Nephron progenitor cell (in vitro differentiated cells): ENCODE measurements around the gene FAM219B.
"Not testable (repeated sequence)": the region's sequence is repeated elsewhere in the genome, so short reads cannot be mapped to it uniquely, and the experiment has no call there.

Experiments used
- DNase-seq: peaks from one replicate; pipeline ENCODE4 v3.0.0; 2021
- H3K27ac Mint-ChIP-seq: 2 replicates; pipeline ENCODE4 v1.8.0; 2021; ENCODE audit warnings: mild to moderate bottlenecking, moderate library complexity, mixed read lengths
- H3K27me3 Mint-ChIP-seq: 2 replicates; pipeline ENCODE4 v1.8.0; 2021; ENCODE audit warnings: mild to moderate bottlenecking, low read depth, mixed read lengths; ENCODE audit not compliant: poor library complexity
- H3K36me3 Mint-ChIP-seq: 2 replicates; pipeline ENCODE4 v1.8.0; 2021; ENCODE audit warnings: low read depth, mixed read lengths
- H3K4me1 Mint-ChIP-seq: 2 replicates; pipeline ENCODE4 v1.8.0; 2021; ENCODE audit warnings: mixed read lengths
- H3K4me3 Mint-ChIP-seq: 2 replicates; pipeline ENCODE4 v1.8.0; 2021; ENCODE audit warnings: mild to moderate bottlenecking, moderate library complexity, mixed read lengths
- H3K9me3 Mint-ChIP-seq: 2 replicates; pipeline ENCODE4 v1.8.0; 2021; ENCODE audit warnings: mild to moderate bottlenecking, moderate library complexity, mixed read lengths
- TF ChIP-seq, protein P1 (sequence below): fragments of 200-600 bp; sonication (generic); IDR thresholded peaks from 2 replicates; pipeline ENCODE4 v1.5.0; 2021; ENCODE audit warnings: antibody characterized with exemption

The FAM219B gene

DNA sequence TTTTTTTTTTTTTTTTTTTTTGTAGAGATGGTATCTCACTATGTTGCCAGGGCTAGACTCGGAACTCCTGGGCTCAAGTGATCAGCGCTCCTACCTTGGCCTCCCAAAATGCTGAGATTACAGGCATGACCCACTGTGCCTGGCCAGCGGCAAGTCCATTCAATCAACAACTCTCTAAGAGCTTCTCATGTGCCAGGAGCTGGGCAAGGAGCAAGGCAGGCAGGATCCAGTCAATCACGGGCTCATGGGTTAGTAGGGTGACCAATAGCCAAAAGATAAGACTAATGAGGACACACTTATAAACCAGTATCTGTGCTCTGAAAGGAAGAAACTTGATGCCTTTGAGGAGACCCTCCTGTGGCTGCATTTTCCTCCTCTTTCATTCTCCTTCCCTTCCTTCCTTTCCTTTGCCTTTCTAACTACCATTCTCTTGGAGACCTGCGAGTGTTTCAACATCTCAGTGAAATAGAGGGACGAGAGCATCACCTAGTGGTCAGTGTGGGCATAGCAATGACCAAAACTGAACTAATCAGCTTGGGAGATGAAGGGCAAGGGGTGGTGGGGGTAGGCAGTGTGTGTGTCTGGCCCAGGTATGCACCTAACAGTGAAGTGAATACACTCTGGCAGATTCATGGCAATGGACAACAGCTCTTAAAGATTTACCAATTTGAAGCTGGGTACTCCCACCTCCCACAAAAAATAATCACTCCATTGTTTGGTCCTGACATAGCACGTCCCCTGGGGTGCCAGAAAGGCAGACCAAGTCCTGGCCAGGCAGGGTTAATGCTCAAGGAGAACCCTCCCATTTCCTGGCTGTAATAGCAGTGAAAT is 43.6 kb upstream of the FAM219B start:
- no peaks in the 10 kb centered on the region for H3K36me3 Mint-ChIP-seq
- H3K27ac Mint-ChIP-seq, result no peak overlapping the region
- peaks cover 14% of the 10 kb centered on the region for H3K4me1 Mint-ChIP-seq
- no peaks in the 10 kb centered on the region for H3K9me3 Mint-ChIP-seq
- no peak overlapping the region for H3K4me3 Mint-ChIP-seq
- H3K27me3 Mint-ChIP-seq, result peaks cover 24% of the 10 kb centered on the region
- peak; percentile 89 for DNase-seq
- TF ChIP-seq, protein P1, sequence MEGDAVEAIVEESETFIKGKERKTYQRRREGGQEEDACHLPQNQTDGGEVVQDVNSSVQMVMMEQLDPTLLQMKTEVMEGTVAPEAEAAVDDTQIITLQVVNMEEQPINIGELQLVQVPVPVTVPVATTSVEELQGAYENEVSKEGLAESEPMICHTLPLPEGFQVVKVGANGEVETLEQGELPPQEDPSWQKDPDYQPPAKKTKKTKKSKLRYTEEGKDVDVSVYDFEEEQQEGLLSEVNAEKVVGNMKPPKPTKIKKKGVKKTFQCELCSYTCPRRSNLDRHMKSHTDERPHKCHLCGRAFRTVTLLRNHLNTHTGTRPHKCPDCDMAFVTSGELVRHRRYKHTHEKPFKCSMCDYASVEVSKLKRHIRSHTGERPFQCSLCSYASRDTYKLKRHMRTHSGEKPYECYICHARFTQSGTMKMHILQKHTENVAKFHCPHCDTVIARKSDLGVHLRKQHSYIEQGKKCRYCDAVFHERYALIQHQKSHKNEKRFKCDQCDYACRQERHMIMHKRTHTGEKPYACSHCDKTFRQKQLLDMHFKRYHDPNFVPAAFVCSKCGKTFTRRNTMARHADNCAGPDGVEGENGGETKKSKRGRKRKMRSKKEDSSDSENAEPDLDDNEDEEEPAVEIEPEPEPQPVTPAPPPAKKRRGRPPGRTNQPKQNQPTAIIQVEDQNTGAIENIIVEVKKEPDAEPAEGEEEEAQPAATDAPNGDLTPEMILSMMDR, result peak; percentile 98

GRCh38 chr15:74937590-74938371 is 31.1 kb upstream of the FAM219B start, which contains the start of gene COX5A:
Gene COX5A (minus strand): TSS chr15:74938073. CDS start chr15:74938014, 59 bp downstream.
- H3K4me3 Mint-ChIP-seq, result peak within 1 kb of the TSS; percentile 93
- peaks cover 9% of the 10 kb centered on the region for H3K36me3 Mint-ChIP-seq
- TF ChIP-seq, protein P1, result no peak
- peaks cover 28% of the 10 kb centered on the region for H3K4me1 Mint-ChIP-seq
- DNase-seq, result peak; percentile 88
- peaks cover 7% of the 10 kb centered on the region for H3K27me3 Mint-ChIP-seq
- H3K9me3 Mint-ChIP-seq, result no peaks in the 10 kb centered on the region
- peak within 1 kb of the TSS; percentile 62 for H3K27ac Mint-ChIP-seq

DNA sequence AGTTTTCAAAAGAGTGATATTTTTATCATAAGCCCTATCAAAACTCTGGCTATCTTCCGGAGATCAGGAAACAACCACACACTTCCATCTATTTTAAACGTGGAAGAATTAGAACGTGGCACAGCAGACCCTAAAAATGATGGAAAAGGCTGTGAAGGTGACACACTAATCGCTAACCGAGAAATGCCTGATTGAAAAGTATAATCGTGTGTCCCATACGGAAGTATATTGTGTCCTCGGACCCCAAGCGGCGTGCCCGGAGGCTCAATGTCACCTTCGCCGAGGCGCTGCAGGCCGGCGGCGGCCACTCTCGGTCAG is 30.6 kb upstream of the FAM219B start:
- Mint-ChIP-seq H3K27ac (peak overlapping the region; percentile 62), H3K4me3 (peak overlapping the region; percentile 93), H3K27me3 (peaks cover 6% of the 10 kb centered on the region), H3K36me3 (peaks cover 13% of the 10 kb centered on the region), H3K9me3 (no peaks in the 10 kb centered on the region), H3K4me1 (peaks cover 28% of the 10 kb centered on the region)
- TF ChIP-seq, protein P1, result no peak
- no peak for DNase-seq

DNA sequence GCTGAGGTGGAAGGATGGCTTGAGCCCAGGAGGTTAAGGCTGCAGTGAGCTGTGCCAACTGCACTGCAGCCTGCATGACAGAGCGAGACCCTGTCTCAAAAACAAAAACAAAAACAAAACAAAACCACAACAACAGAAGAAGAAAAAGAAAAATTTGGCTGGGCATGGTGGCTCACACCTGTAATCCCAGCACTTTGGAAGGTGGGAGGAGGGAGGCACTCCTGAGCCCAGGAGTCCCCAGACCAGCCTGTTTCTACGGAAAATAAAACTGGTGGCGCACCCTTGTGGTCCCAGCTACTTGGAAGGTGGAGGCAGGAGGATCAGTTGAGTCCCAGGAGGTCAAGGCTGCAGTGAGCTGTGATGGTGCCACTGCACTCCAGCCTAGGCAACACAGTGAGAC is 28.5 kb upstream of the FAM219B start:
- H3K27ac Mint-ChIP-seq, H3K27me3 Mint-ChIP-seq, H3K9me3 Mint-ChIP-seq: not testable (repeated sequence)
- Mint-ChIP-seq H3K4me1 (peaks cover 28% of the 10 kb centered on the region), H3K36me3 (peaks cover 28% of the 10 kb centered on the region), H3K4me3 (peak overlapping the region; percentile 76)
- DNase-seq, result peak; percentile 10

- H3K9me3 Mint-ChIP-seq, result no peaks in the 10 kb centered on the region
- no peak for DNase-seq
- H3K4me1 Mint-ChIP-seq, result peaks cover 18% of the 10 kb centered on the region
- TF ChIP-seq, protein P1, result no peak
- no peak overlapping the region for H3K27ac Mint-ChIP-seq
- peaks cover 44% of the 10 kb centered on the region for H3K36me3 Mint-ChIP-seq
- H3K27me3 Mint-ChIP-seq, result no peaks in the 10 kb centered on the region
- no peak overlapping the region for H3K4me3 Mint-ChIP-seq
Measured at GRCh38 chr15:74933573-74933972, 26.9 kb upstream of the FAM219B start.

GRCh38 chr15:74928771-74929198 is 22.1 kb upstream of the FAM219B start:
- H3K9me3 Mint-ChIP-seq, result no peaks in the 10 kb centered on the region
- H3K36me3 Mint-ChIP-seq, result peaks cover 62% of the 10 kb centered on the region
- no peak for DNase-seq
- no peaks in the 10 kb centered on the region for H3K27me3 Mint-ChIP-seq
- TF ChIP-seq, protein P1, result no peak
- H3K4me1 Mint-ChIP-seq, result no peaks in the 10 kb centered on the region
- no peak overlapping the region for H3K27ac Mint-ChIP-seq
- no peak overlapping the region for H3K4me3 Mint-ChIP-seq
